ENCODE measurements around the gene IGSF10.

IGSF10 gene

GRCh38 chr3:151460228-151460627 lies 633 bp downstream of the IGSF10 start:
- no peak overlapping the region for H3K4me3 ChIP-seq (ENCODE audit: low read length)
- H3K27me3 ChIP-seq (ENCODE audit: control insufficient read depth, insufficient read depth, low read length), result peaks cover 36% of the 10 kb centered on the region
- no peaks in the 10 kb centered on the region for H3K4me1 ChIP-seq (ENCODE audit: control insufficient read depth, insufficient read depth, low read length)
- peak overlapping the region; percentile 90 for H3K4me2 ChIP-seq (ENCODE audit: low read length)
- no peak overlapping the region for H3K9ac ChIP-seq (ENCODE audit: low read depth, low read length)
- no peaks in the 10 kb centered on the region for H3K36me3 ChIP-seq (ENCODE audit: insufficient read depth, low read length)
- no peaks in the 10 kb centered on the region for H3K9me3 ChIP-seq (replicated peaks; ENCODE audit: low read length)

GRCh38 chr3:151459358-151459757 lies 1.5 kb downstream of the IGSF10 start:
- no peak overlapping the region for H3K4me2 ChIP-seq (ENCODE audit: low read length)
- no peaks in the 10 kb centered on the region for H3K4me1 ChIP-seq (ENCODE audit: control insufficient read depth, insufficient read depth, low read length)
- no peaks in the 10 kb centered on the region for H3K9me3 ChIP-seq (replicated peaks; ENCODE audit: low read length)
- no peak overlapping the region for H3K9ac ChIP-seq (ENCODE audit: low read depth, low read length)
- no peak overlapping the region for H3K4me3 ChIP-seq (ENCODE audit: low read length)
- no peaks in the 10 kb centered on the region for H3K36me3 ChIP-seq (ENCODE audit: insufficient read depth, low read length)
- H3K27me3 ChIP-seq (ENCODE audit: control insufficient read depth, insufficient read depth, low read length), result peaks cover 36% of the 10 kb centered on the region

- Histone ChIP-seq H3K27me3 (ENCODE audit: control insufficient read depth, insufficient read depth, low read length) (peaks cover 17% of the 10 kb centered on the region), H3K36me3 (ENCODE audit: insufficient read depth, low read length) (no peaks in the 10 kb centered on the region), H3K9ac (ENCODE audit: low read depth, low read length) (no peak overlapping the region), H3K4me1 (ENCODE audit: control insufficient read depth, insufficient read depth, low read length) (no peaks in the 10 kb centered on the region), H3K4me2 (ENCODE audit: low read length) (no peak overlapping the region), H3K9me3 (replicated peaks; ENCODE audit: low read length) (no peaks in the 10 kb centered on the region), H3K4me3 (ENCODE audit: low read length) (no peak overlapping the region)
Observed at GRCh38 chr3:151456065-151456464, 4.8 kb downstream of the IGSF10 start.

GRCh38 chr3:151452841-151453240 lies 8.0 kb downstream of the IGSF10 start:
- Histone ChIP-seq H3K9me3 (replicated peaks; ENCODE audit: low read length) (no peaks in the 10 kb centered on the region), H3K4me2 (ENCODE audit: low read length) (no peak overlapping the region), H3K4me1 (ENCODE audit: control insufficient read depth, insufficient read depth, low read length) (no peaks in the 10 kb centered on the region), H3K27me3 (ENCODE audit: control insufficient read depth, insufficient read depth, low read length) (no peaks in the 10 kb centered on the region), H3K4me3 (ENCODE audit: low read length) (no peak overlapping the region), H3K36me3 (ENCODE audit: insufficient read depth, low read length) (no peaks in the 10 kb centered on the region), H3K9ac (ENCODE audit: low read depth, low read length) (no peak overlapping the region)

- H3K4me2 ChIP-seq (ENCODE audit: low read length), result no peak overlapping the region
- no peaks in the 10 kb centered on the region for H3K27me3 ChIP-seq (ENCODE audit: control insufficient read depth, insufficient read depth, low read length)
- H3K9me3 ChIP-seq (replicated peaks; ENCODE audit: low read length), result no peaks in the 10 kb centered on the region
- H3K4me1 ChIP-seq (ENCODE audit: control insufficient read depth, insufficient read depth, low read length), result no peaks in the 10 kb centered on the region
- no peak overlapping the region for H3K4me3 ChIP-seq (ENCODE audit: low read length)
- H3K9ac ChIP-seq (ENCODE audit: low read depth, low read length), result no peak overlapping the region
- H3K36me3 ChIP-seq (ENCODE audit: insufficient read depth, low read length), result no peaks in the 10 kb centered on the region
Observed at GRCh38 chr3:151452368-151452767, 8.5 kb downstream of the IGSF10 start.

GRCh38 chr3:151446002-151446340 lies 14.9 kb downstream of the IGSF10 start:
- Histone ChIP-seq H3K4me1 (ENCODE audit: control insufficient read depth, insufficient read depth, low read length) (peaks cover 8% of the 10 kb centered on the region), H3K4me3 (ENCODE audit: low read length) (no peak overlapping the region)

GRCh38 chr3:151445273-151446001 lies 15.4 kb downstream of the IGSF10 start:
- H3K9ac ChIP-seq (ENCODE audit: low read depth, low read length), result no peak overlapping the region
- no peak overlapping the region for H3K4me3 ChIP-seq (ENCODE audit: low read length)
- peaks cover 8% of the 10 kb centered on the region for H3K4me1 ChIP-seq (ENCODE audit: control insufficient read depth, insufficient read depth, low read length)
- no peaks in the 10 kb centered on the region for H3K9me3 ChIP-seq (replicated peaks; ENCODE audit: low read length)
- no peak overlapping the region for H3K4me2 ChIP-seq (ENCODE audit: low read length)
- H3K36me3 ChIP-seq (ENCODE audit: insufficient read depth, low read length), result no peaks in the 10 kb centered on the region
- H3K27me3 ChIP-seq (ENCODE audit: control insufficient read depth, insufficient read depth, low read length), result no peaks in the 10 kb centered on the region

More at GRCh38 chr3:151446002-151446340, 14.9 kb downstream of the IGSF10 start:
- H3K36me3 ChIP-seq (ENCODE audit: insufficient read depth, low read length), result no peaks in the 10 kb centered on the region
- H3K4me2 ChIP-seq (ENCODE audit: low read length), result no peak overlapping the region
- H3K9ac ChIP-seq (ENCODE audit: low read depth, low read length), result no peak overlapping the region
- H3K27me3 ChIP-seq (ENCODE audit: control insufficient read depth, insufficient read depth, low read length), result no peaks in the 10 kb centered on the region
- no peaks in the 10 kb centered on the region for H3K9me3 ChIP-seq (replicated peaks; ENCODE audit: low read length)

GRCh38 chr3:151443583-151443982 lies 17.3 kb downstream of the IGSF10 start:
- H3K4me3 ChIP-seq (ENCODE audit: low read length), result no peak overlapping the region

GRCh38 chr3:151440940-151441339 lies 19.9 kb downstream of the IGSF10 start:
- Histone ChIP-seq H3K9ac (ENCODE audit: low read depth, low read length) (no peak overlapping the region), H3K27me3 (ENCODE audit: control insufficient read depth, insufficient read depth, low read length) (no peaks in the 10 kb centered on the region), H3K4me2 (ENCODE audit: low read length) (no peak overlapping the region), H3K36me3 (ENCODE audit: insufficient read depth, low read length) (no peaks in the 10 kb centered on the region), H3K9me3 (replicated peaks; ENCODE audit: low read length) (no peaks in the 10 kb centered on the region), H3K4me3 (ENCODE audit: low read length) (no peak overlapping the region), H3K4me1 (ENCODE audit: control insufficient read depth, insufficient read depth, low read length) (peaks cover 20% of the 10 kb centered on the region)

More at GRCh38 chr3:151443583-151443982, 17.3 kb downstream of the IGSF10 start:
- peaks cover 8% of the 10 kb centered on the region for H3K4me1 ChIP-seq (ENCODE audit: control insufficient read depth, insufficient read depth, low read length)
- H3K36me3 ChIP-seq (ENCODE audit: insufficient read depth, low read length), result no peaks in the 10 kb centered on the region
- H3K9ac ChIP-seq (ENCODE audit: low read depth, low read length), result no peak overlapping the region
- H3K27me3 ChIP-seq (ENCODE audit: control insufficient read depth, insufficient read depth, low read length), result no peaks in the 10 kb centered on the region
- H3K9me3 ChIP-seq (replicated peaks; ENCODE audit: low read length), result no peaks in the 10 kb centered on the region
- H3K4me2 ChIP-seq (ENCODE audit: low read length), result no peak overlapping the region

GRCh38 chr3:151439652-151440125 lies 21.2 kb downstream of the IGSF10 start:
- no peak overlapping the region for H3K4me3 ChIP-seq (ENCODE audit: low read length)
- no peak overlapping the region for H3K4me2 ChIP-seq (ENCODE audit: low read length)
- no peak overlapping the region for H3K9ac ChIP-seq (ENCODE audit: low read depth, low read length)
- no peaks in the 10 kb centered on the region for H3K27me3 ChIP-seq (ENCODE audit: control insufficient read depth, insufficient read depth, low read length)
- H3K4me1 ChIP-seq (ENCODE audit: control insufficient read depth, insufficient read depth, low read length), result peaks cover 24% of the 10 kb centered on the region
- H3K36me3 ChIP-seq (ENCODE audit: insufficient read depth, low read length), result no peaks in the 10 kb centered on the region
- no peaks in the 10 kb centered on the region for H3K9me3 ChIP-seq (replicated peaks; ENCODE audit: low read length)

- no peak overlapping the region for H3K4me2 ChIP-seq (ENCODE audit: low read length)
- no peaks in the 10 kb centered on the region for H3K36me3 ChIP-seq (ENCODE audit: insufficient read depth, low read length)
- peaks cover 39% of the 10 kb centered on the region for H3K4me1 ChIP-seq (ENCODE audit: control insufficient read depth, insufficient read depth, low read length)
- H3K4me3 ChIP-seq (ENCODE audit: low read length), result no peak overlapping the region
- no peaks in the 10 kb centered on the region for H3K27me3 ChIP-seq (ENCODE audit: control insufficient read depth, insufficient read depth, low read length)
- H3K9me3 ChIP-seq (replicated peaks; ENCODE audit: low read length), result no peaks in the 10 kb centered on the region
- H3K9ac ChIP-seq (ENCODE audit: low read depth, low read length), result no peak overlapping the region
Observed at GRCh38 chr3:151437906-151438305, 23.0 kb downstream of the IGSF10 start.
